GM23338 (cell line): ENCODE data around the gene ZAR1.

Experiments
- CTCF ChIP-seq, 2 experiments: fragments of 200-600 bp in 1 of 2; sonication (generic) in 1 of 2; conservative IDR thresholded peaks; 2 replicates each; pipeline versions ENCODE4 v1.5.1 to v1.6.1; 2016 to 2017; ENCODE audit warnings: antibody characterized with exemption in 2 of 2, low read depth in 2 of 2, mild to moderate bottlenecking in 2 of 2, moderate library complexity in 1 of 2
- EZH2 ChIP-seq: fragments of 200-600 bp; sonication (generic); IDR thresholded peaks from one replicate; pipeline ENCODE4 v1.8.0; 2017; ENCODE audit warnings: antibody characterized with exemption, mild to moderate bottlenecking, low read depth; ENCODE audit not compliant: unreplicated experiment
- JUNB ChIP-seq: IDR thresholded peaks from one replicate; pipeline ENCODE4 v1.6.1; 2016; ENCODE audit warnings: antibody characterized with exemption; ENCODE audit not compliant: unreplicated experiment
- POLR2AphosphoS5 ChIP-seq: IDR thresholded peaks from 2 replicates; pipeline ENCODE4 v1.6.1; 2016; ENCODE audit warnings: antibody characterized with exemption, low read depth
- ZNF114 ChIP-seq: fragments of 250-450 bp; sonication (Bioruptor Pico); IDR thresholded peaks from 2 replicates; pipeline ENCODE4 v1.5.0; 2020; ENCODE audit warnings: mild to moderate bottlenecking, moderate library complexity

GRCh38 chr4:48493452-48494100, 3.5 kb downstream of the ZAR1 start:
- TF ChIP-seq CTCF (conservative IDR thresholded peaks at IDR 0.05; ENCODE audit: low read depth in 2 of 2) (no peak), ZNF114 (CRISPR knock-in tag) (no peak), JUNB (no peak), EZH2 (no peak), POLR2AphosphoS5 (no peak)
